NCI-H2081 (cell line): ENCODE results near the gene INTU.

Experiments used
- DNase-seq, 2 experiments: peaks; one replicate each; lab custom pipeline; 2025; lab: John Stamatoyannopoulos, UW

INTU gene

GRCh38 chr4:127747883-127748282, 115.1 kb downstream of the INTU start:
- DNase-seq, result no peak

GRCh38 chr4:127748957-127749356, 116.2 kb downstream of the INTU start:
- no peak for DNase-seq

- DNase-seq, result no peak
Observed at GRCh38 chr4:127756906-127757305, 124.1 kb downstream of the INTU start.

GRCh38 chr4:127759228-127759820, 126.6 kb downstream of the INTU start:
- DNase-seq, result no peak

GRCh38 chr4:127759893-127760292, 127.1 kb downstream of the INTU start:
- DNase-seq, result no peak

- no peak for DNase-seq
Observed at GRCh38 chr4:127771535-127772275, 138.9 kb downstream of the INTU start.

GRCh38 chr4:127772769-127773671, 140.3 kb downstream of the INTU start:
- no peak for DNase-seq

- no peak for DNase-seq
Observed at GRCh38 chr4:127775843-127776242, 143.1 kb downstream of the INTU start.
